ENCODE data around the gene TPRX1. TPM values are rescaled to one million over a fixed set of nuclear protein-coding genes. Genes with fewer than 3 reads are reported as not detected.

TPRX1 gene
- total and polyA plus RNA-seq, 2 donors (not counting 3 experiments of a cell fraction or from before 2014, with no cell fraction given): not detected

- Histone ChIP-seq H3K79me2 (ENCODE audit: control insufficient read depth, insufficient read depth, low read length) (no peaks in the 10 kb centered on the region), H3K4me1 (ENCODE audit: control insufficient read depth, extremely low read depth, insufficient read depth, low read length) (no peaks in the 10 kb centered on the region), H3K27ac (ENCODE audit: insufficient read depth, low read depth, low read length) (no peak overlapping the region), H3K9ac (replicated peaks; ENCODE audit: extremely low read depth, insufficient read depth, low read length) (no peak overlapping the region), H3K9me3 (replicated peaks; ENCODE audit: control insufficient read depth, insufficient read depth, low read length) (no peaks in the 10 kb centered on the region), H3K9me1 (replicated peaks; ENCODE audit: control insufficient read depth, extremely low read depth, insufficient read depth, low read length) (no peaks in the 10 kb centered on the region), H3K4me3 (replicated peaks in 1 of 3; ENCODE audit: insufficient read depth in 1 of 3, low read depth in 1 of 3, low read length in 3 of 3) (no peak overlapping the region), H4K20me1 (replicated peaks; ENCODE audit: control insufficient read depth, extremely low read depth, insufficient read depth, low read length) (no peaks in the 10 kb centered on the region), H3K27me3 (ENCODE audit: control insufficient read depth in 2 of 2, insufficient read depth in 2 of 2, low read length in 2 of 2) (peaks cover 0 to 2% of the 10 kb centered on the region in 2 experiments), H2AFZ (ENCODE audit: low read depth, low read length) (no peak overlapping the region), H3K36me3 (ENCODE audit: control insufficient read depth in 2 of 2, extremely low read depth in 1 of 2, insufficient read depth in 2 of 2, low read length in 2 of 2) (no peaks in the 10 kb centered on the region), H3K4me2 (ENCODE audit: insufficient read depth, low read length) (no peak overlapping the region)
- no TSS peak for BruUV-seq (replicated peaks)
- no peak for TF ChIP-seq MYC (IDR thresholded peaks at IDR 0.05; ENCODE audit: low read depth, low read length)
- TF ChIP-seq GATA2 (IDR thresholded peaks at IDR 0.05; ENCODE audit: insufficient read depth, insufficient read length, low read depth, low read length): no peak
- no peak for TF ChIP-seq CTCF (IDR thresholded peaks at IDR 0.05; ENCODE audit: extremely low read depth in 1 of 2, insufficient read depth in 1 of 2, low read depth in 1 of 2, low read length in 2 of 2)
- no peak for TF ChIP-seq EZH2 (IDR thresholded peaks at IDR 0.05; ENCODE audit: borderline replicate concordance, low read depth, low read length, severe bottlenecking)
- no peak for TF ChIP-seq POLR2A (IDR thresholded peaks at IDR 0.05; ENCODE audit: low read depth, low read length)
- no peak for TF ChIP-seq POLR2AphosphoS5 (IDR thresholded peaks at IDR 0.05; ENCODE audit: insufficient read depth, low read depth, low read length)
- TF ChIP-seq MAX (IDR thresholded peaks at IDR 0.05; ENCODE audit: insufficient read depth, insufficient read length): no peak
- no peak for TF ChIP-seq JUN (IDR thresholded peaks at IDR 0.05; ENCODE audit: borderline replicate concordance, insufficient read depth, insufficient read length, low read depth)
- no peak for TF ChIP-seq FOS (IDR thresholded peaks at IDR 0.05; ENCODE audit: borderline replicate concordance, insufficient read depth, low read length)
- CTCF ChIA-PET: no interaction called here
- intact Hi-C loops (cut with micrococcal nuclease) (no loop called here), dilution Hi-C loops (cut with MboI; ENCODE audit: extremely low pct_ligation_motif_present, low sequenced_read_pairs) (no loop called here)
- POLR2A ChIA-PET: no interaction called here
- no peak for DNase-seq (ENCODE audit: low read depth, low spot score)
- no peak for FAIRE-seq
Observed at GRCh38 chr19:47769534-47769933, 34.8 kb downstream of the TPRX1 start.

All from endothelial cell of umbilical vein (primary cell).